Neural progenitor cell (in vitro differentiated cells): ENCODE measurements around the gene LRRC46.

Experiments
- CTCF ChIP-seq: fragments of 200-600 bp; sonication (generic); IDR thresholded peaks from 2 replicates; pipeline ENCODE4 v1.5.1; 2017; ENCODE audit warnings: antibody characterized with exemption, mild to moderate bottlenecking
- EZH2 ChIP-seq: fragments of 200-600 bp; sonication (generic); IDR thresholded peaks from 2 replicates; pipeline ENCODE4 v1.6.1; 2017; ENCODE audit warnings: antibody characterized with exemption, mild to moderate bottlenecking, moderate library complexity
- EZH2phosphoT487 ChIP-seq: fragments of 200-600 bp; sonication (generic); IDR thresholded peaks from 2 replicates; pipeline ENCODE4 v1.6.1; 2017; ENCODE audit warnings: antibody characterized with exemption

- peak; percentile 88 for TF ChIP-seq CTCF
- no peak for TF ChIP-seq EZH2phosphoT487
- no peak for TF ChIP-seq EZH2
These were observed 9.4 kb downstream of the LRRC46 start, which contains the start of gene SCRN2 for GRCh38 chr17:47840742-47841487.
